Esophagus muscularis mucosa (tissue), 3 donors: ENCODE data around the gene SMIM28.

Source experiments
- CTCF ChIP-seq, 3 experiments: fragments of 200-600 bp in 2 of 3; fragments of 450-650 bp in 1 of 3; sonication (generic) in 2 of 3; IDR thresholded peaks; one replicate each; pipeline ENCODE4 v1.5.1; 2017 to 2019; ENCODE audit warnings: antibody characterized with exemption in 3 of 3, mild to moderate bottlenecking in 2 of 3, moderate library complexity in 1 of 3
- POLR2A ChIP-seq: fragments of 450-650 bp; IDR thresholded peaks from one replicate; pipeline ENCODE4 v1.6.1; 2017; ENCODE audit warnings: antibody characterized with exemption, moderate library complexity, mild to moderate bottlenecking, low read depth

GRCh38 chr6:138374230-138374629 lies 3.5 kb upstream of the SMIM28 start:
- TF ChIP-seq POLR2A = no peak
- TF ChIP-seq CTCF (IDR thresholded peaks at IDR 0.05) = no peak
